HG03175 (cell line): Measurements from ENCODE around the gene IRF2BPL.

Source experiments
- ATAC-seq: cut with Tn5 transposase; IDR thresholded peaks from one replicate; pipeline ENCODE4 v1.9.1; 2021; ENCODE audit warnings: mild to moderate bottlenecking, moderate library complexity; ENCODE audit not compliant: unreplicated experiment

The IRF2BPL gene

DNA sequence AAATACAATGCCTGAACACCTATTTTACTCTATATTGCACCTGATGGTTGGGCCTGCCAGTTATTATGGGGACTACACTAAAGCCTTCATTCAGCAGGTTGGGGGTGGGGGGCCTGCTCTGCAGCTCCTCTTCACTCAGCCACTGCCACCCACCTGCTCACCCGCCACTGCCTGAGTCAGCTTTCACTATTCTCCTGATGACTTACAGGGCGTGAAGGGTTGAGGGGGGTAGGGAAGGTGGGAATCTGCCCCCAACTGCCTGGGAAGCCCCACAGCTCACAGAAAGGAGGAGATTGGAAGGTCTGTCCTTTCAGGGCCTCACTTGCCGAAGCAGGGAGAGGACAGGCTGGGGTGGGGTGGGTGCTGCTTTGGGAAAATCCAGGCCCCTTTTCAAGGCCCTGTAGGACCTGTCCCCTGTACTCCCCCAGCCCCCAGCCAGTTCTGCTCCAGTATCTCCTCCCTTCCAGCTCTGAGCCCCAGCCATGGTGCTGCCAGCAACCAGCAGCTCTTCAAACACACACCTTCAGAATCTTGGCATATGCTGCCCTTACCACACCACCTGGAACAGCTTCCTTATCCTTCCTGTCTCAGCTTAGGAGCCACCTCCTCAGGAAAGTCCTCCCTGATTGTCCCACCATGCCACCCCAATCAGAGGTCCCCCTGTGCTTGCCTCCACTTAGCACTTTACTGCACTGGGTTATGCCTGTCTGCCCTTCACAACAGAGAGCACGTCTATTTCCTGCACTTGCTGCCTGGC is 33.1 kb downstream of the IRF2BPL start:
- ATAC-seq, result no peak

DNA sequence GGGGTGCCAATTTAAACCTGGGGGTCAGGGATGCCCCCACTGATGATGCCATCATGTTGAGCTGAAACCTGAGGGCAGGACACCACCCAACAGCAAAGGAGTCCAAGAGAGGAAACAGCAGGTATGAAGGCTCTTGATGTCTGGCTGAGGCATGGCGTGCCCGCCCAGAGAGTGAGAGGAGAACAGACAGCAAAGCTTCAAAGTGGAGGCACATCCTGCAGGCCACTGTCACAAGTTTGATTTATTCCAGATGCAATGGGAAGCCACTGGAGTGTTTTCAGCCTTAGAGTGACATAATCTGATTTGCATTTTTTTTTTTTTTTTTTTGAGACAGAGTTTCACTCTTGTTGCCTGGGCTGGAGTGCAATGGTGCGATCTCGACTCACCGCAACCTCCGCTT is 34.8 kb downstream of the IRF2BPL start:
- ATAC-seq, result no peak

DNA sequence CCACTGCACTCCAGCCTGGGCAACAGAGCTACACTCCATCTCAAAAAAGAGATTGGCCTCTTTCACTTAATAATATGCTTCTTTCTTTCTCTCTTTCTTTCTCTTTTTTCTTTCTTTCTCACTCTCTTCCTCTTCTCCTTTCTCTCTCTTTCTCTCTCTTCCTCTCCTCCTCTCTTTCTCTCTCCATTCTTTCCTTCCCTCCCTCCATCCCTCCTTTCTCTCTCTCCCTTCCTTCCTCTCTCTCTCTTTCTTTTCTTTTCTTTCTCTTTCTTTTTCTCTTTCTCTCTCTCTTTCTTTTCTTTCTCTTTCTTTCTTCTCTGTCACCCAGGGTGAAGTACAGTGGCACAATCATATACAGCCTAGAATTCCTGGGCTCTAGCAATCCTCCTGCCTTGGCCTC is 38.4 kb downstream of the IRF2BPL start:
- no peak for ATAC-seq

DNA sequence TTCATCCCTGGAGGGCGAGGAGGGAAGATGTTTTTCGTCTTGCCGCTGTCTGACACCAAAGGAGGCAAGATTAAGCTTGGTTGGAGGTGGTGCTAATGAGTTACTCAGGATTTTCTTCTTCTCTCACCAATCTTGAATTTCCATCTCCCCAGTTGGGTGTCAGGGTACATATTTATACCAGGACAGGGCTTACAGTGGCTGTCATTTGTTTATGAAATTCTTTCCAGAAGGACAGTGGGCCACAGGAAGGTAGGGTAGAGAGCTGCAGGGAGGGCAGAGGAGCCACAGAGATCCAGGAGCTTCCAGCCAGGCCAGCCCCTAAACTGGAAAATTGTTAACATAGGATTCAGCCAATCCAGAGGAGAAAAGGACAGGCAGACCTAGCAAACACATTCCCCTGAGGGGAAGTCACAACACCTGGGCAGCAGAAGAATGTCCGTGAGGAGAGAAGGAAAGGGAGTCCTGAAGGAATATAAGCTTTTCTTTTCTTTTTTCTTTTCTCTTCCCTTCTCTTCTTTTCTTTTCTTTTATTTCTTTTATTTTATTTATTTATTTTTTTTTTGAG is 40.5 kb downstream of the IRF2BPL start:
- no peak for ATAC-seq

DNA sequence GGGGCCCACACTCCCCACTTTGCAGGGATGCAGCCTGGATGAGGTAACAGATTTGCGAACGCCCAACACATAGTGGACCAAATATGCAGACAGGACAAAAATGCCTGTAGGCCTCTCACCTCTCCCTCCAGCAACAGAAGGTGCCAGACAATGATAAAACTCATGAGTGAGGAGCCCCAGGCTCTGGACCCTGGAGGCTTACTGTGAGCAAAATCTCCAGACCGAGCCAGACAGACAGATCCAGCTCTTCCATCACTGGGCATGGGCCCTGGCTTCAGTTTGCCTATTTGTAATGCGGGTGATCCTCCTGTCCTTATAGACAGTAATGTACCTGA is 42.3 kb downstream of the IRF2BPL start:
- no peak for ATAC-seq

DNA sequence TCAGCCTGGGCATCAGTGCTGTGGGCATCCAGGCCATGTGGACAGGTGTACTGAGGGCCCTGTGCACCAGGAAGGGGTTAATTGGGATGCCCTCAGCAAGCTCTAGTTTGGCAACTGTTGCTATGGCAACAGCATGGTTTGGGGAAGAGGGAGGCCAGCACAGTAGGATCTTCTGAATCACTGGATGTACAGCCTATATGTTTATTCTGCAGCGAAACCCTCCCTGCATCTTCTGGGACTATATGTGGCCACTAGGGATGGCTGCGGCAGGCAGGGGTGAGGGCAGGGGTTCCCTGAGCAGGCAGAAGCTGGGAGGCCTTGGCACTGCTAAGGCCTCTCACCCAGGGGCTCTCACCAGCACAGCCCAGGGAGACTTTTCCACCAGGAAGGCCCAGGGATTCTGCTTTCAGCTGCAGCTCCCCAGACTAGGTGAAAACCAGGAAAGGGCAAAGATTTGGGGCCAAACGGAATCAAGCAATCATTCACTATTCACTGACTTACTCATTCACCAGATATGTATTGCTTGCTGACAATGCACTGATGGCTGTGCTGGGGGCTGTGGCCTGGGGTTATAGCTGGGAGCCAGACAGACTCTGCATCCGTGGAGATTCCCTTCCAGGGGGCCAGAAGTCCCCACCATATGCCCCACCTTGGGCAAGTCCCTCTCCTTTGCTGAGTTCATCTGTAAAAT is 42.8 kb downstream of the IRF2BPL start:
- ATAC-seq, result no peak

DNA sequence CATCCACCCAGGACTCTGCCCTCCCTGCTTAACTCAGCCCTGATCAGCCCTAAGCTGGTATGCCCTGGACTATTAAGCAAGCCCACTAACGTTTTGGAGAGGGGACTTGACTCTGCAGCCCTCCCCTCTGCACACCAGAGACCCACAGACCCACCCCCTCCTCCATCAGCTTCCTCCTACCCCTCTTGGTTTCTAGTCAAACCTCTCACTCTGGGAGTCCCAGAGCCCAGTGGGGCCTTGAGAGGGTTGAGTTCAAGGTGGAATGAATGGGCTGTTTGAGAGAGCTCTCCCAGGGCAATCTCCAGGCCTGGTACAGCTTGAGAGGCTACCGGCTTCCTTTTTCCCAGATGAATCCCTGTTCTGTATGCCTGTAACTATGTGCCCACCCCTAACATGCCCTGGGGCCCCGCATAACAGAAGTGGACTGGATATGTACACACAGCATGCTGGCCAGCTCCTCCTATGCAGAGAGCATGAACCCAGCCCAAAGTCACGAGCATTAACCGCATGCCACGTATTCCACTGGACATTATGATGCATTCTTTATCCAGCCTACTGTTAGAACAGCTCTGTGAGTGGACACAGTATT is 43.6 kb downstream of the IRF2BPL start:
- no peak for ATAC-seq

DNA sequence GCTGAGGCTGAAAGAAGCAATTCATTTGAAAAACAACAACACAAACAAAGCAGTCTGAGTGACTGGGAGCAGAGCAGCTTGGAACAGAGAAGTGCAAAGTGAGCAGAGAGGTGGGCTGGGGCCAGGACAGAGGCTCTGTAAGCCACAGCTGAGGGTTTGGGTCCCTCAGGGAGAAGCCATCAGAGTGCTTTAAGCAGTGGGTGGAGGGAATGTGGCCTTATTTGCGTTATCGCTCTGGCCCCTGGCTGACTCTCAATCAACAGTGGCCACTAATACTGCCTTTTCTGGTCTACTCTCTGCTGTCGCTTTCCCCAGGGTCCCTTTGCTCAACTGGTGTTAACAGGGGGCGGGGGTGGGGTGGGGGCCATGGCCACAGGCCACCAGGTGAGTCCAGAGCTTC is 44.2 kb downstream of the IRF2BPL start:
- no peak for ATAC-seq

DNA sequence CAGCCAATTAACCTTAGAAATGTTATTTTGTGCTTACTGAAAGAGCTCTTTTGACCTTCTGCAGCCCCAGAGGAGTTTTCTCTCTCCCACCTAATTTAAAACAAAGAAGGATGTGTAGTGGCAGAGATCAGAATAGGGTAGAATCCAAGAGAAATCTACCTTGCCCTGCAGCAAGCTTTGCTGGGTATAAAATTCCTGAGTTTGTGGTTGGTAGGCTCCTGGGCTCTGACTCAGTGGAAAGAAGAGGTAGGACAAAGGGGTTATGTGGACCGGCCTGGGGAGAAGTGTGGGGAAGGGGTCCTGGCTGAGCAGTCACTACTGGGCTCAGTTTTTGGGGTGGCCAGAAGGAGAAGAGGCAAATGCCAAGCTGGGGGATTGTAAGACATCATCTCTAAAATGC is 46.8 kb downstream of the IRF2BPL start:
- no peak for ATAC-seq

DNA sequence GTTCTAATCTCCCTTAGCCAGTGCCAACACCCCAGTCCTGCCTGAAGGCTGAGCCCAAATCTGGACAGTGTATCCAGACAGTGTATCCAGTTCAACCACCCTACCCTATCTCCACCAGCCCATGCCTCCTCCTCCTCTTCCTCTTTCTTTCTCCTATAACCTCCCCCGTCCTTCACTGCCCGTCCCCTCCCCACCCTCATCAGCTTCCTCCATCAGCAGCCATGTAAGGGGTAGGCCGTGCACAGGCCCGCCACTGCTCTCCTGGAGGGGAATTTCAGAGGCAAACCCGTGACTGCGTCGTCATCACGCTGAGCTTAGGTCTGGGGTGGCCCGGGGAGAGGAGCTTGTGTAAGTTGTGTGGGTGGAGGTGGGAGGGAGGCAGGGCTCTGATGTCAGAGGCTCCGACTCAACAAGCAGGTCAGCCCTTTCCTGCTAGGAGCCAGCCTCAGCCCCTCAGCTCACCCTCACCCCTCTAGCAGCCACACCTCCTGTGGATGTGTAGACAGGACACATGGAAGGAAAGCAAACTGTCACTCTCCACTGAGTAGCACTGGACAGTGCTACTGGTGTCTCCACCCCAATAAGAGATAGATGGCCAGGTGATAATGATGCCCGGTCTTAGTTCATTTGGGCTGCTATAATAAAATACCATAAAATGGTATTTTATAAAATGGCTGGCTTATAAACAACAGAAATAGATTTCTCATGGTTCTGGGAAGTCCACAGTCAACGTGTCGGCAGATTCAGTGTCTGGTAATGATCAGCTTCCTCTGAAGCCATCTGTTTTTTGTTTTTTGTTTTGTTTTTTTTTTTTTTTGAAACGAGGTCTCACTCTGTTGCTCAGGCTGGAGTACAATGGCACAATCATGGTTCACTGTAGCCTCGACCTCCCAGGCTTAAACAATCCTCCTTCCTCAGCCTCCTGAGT is 50.5 kb downstream of the IRF2BPL start:
- peak; percentile 75 for ATAC-seq

DNA sequence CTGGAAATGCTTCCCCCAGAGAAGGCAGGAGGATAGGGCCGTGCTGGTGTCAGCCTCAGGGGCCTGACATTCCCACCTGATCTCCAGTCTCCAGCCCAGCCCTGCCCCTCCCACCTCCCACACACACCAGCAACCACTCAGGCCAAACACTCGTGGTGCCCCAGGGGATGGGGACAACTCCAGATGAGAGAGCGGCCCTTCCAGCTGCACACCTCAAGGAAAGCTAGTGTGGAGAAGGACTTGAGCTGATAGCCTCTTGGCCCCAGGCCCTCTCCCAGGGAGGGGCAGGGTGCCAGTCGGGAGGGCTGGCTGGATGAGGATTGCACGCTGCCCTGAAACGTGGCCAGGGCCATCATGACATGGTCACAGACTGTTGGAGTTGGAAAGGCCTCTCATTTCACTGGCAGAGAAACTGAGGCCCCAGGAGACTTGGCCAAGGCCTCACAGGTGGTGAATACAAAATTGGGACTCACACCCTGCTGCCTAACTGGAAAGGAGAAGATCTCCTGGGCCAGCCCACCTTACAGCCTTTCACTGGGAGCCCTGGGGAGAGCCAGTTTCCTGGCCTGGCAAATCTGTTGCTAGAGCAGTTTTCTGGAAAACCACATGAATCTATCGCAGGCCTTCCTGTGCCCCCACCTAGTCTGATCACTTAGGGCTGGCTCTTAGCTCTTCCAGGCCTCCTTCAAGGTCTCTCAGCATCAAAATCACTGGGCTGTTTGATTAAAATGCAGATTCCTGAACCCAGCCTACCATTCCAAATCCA is 52.1 kb downstream of the IRF2BPL start:
- ATAC-seq, result no peak

DNA sequence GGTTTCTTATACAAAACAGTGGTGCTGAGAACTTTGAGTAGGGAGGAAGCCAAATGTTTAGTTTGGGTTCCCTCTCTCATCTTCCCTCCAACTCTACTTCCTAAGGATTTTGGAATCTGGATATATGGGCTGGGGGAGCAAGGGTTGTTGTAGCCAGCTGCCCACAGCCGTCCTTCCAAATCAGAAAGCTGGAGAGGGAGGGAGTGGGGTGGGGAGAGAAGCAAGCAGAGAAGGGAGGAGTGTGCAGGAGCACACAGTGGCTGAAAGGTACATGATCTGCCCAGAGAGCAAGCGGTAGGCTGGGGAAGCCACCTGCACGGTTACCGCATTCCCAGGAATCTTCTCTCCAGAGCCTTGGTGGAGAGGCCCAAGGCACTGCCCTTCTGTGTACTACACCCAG is 52.7 kb downstream of the IRF2BPL start:
- no peak for ATAC-seq

DNA sequence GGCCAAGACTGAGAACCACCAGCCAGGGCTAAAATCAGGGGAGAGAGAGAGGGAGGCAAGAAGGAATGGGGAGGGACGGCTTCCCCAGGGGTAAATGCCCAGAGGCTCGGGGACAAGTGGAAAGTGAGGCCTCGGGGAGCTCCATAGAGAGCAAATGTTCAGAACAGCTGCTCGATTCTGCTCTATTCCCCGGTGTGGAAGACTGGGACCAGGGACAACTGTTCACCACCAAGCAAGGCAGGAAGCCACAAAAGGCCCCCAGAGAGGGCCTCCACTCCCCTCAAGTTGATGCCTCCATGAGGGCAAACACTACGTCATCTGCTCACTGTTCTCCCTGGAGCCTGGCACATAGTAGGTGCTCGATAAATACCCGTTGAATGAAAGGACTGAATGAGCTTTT is 53.5 kb downstream of the IRF2BPL start:
- ATAC-seq, result no peak
